Right atrium auricular region (tissue), 2 donors: ENCODE results near the gene CAMK4. TPM values are rescaled to one million over a fixed set of nuclear protein-coding genes. Genes with fewer than 3 reads are reported as not detected.

Source experiments
- DNase-seq: peaks from one replicate; pipeline ENCODE4 v3.0.0-alpha.2; 2019; ENCODE audit warnings: low spot score
- H3K27ac ChIP-seq, 2 donors: fragments of 200-600 bp; sonication (generic); 1 replicate in 1 of 2; 2 replicates in 1 of 2; pipeline ENCODE4 v1.5.1; 2016 to 2019
- H3K27me3 ChIP-seq, 2 donors: fragments of 200-600 bp; sonication (generic); one replicate each; pipeline versions ENCODE4 v1.5.1 to v1.6.0; 2017 to 2019
- H3K36me3 ChIP-seq: fragments of 200-600 bp; sonication (generic); one replicate; pipeline ENCODE4 v1.5.1; 2016
- H3K4me1 ChIP-seq, 2 donors: fragments of 200-600 bp; sonication (generic); one replicate each; pipeline versions ENCODE4 v1.5.1 to v1.6.0; 2017 to 2019
- H3K4me3 ChIP-seq, 2 donors: fragments of 200-600 bp; sonication (generic); 1 replicate in 1 of 2; 2 replicates in 1 of 2; pipeline ENCODE4 v1.5.1; 2017 to 2019; ENCODE audit warnings: mild to moderate bottlenecking in 1 of 2, moderate library complexity in 1 of 2
- H3K9me3 ChIP-seq, 2 donors: fragments of 200-600 bp; sonication (generic); one replicate each; pipeline ENCODE4 v1.5.1; 2019
- total RNA-seq, 2 donors: library from RNA; depleted of rRNA; stranded (reverse); fragments of >200 nt; gene quantifications; one replicate each; pipeline ENCODE4 v1.1.0, GENCODE V29; 2016
- TF ChIP-seq, protein P1 (sequence below), 2 donors: fragments of 200-600 bp; sonication (generic); IDR thresholded peaks; one replicate each; pipeline ENCODE4 v1.5.1; 2019; ENCODE audit warnings: antibody characterized with exemption in 2 of 2

Gene CAMK4
- total RNA-seq, 2 donors from 2014 or later, result 0.11 to 0.67 TPM

- DNase-seq, result no peak
- Histone ChIP-seq H3K4me3 (no peak overlapping the region), H3K27me3 (no peaks in the 10 kb centered on the region), H3K9me3 (no peaks in the 10 kb centered on the region), H3K27ac (no peak overlapping the region), H3K36me3 (no peaks in the 10 kb centered on the region), H3K4me1 (no peaks in the 10 kb centered on the region)
- TF ChIP-seq, protein P1, sequence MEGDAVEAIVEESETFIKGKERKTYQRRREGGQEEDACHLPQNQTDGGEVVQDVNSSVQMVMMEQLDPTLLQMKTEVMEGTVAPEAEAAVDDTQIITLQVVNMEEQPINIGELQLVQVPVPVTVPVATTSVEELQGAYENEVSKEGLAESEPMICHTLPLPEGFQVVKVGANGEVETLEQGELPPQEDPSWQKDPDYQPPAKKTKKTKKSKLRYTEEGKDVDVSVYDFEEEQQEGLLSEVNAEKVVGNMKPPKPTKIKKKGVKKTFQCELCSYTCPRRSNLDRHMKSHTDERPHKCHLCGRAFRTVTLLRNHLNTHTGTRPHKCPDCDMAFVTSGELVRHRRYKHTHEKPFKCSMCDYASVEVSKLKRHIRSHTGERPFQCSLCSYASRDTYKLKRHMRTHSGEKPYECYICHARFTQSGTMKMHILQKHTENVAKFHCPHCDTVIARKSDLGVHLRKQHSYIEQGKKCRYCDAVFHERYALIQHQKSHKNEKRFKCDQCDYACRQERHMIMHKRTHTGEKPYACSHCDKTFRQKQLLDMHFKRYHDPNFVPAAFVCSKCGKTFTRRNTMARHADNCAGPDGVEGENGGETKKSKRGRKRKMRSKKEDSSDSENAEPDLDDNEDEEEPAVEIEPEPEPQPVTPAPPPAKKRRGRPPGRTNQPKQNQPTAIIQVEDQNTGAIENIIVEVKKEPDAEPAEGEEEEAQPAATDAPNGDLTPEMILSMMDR (IDR thresholded peaks at IDR 0.05), result no peak
Observed at GRCh38 chr5:111385970-111386831, 162.0 kb downstream of the CAMK4 start.

GRCh38 chr5:111386832-111387162, 162.6 kb downstream of the CAMK4 start:
- no peaks in the 10 kb centered on the region for H3K4me1 ChIP-seq
- TF ChIP-seq, protein P1 (IDR thresholded peaks at IDR 0.05), result no peak
- no peaks in the 10 kb centered on the region for H3K27me3 ChIP-seq
- DNase-seq, result no peak
- H3K36me3 ChIP-seq, result no peaks in the 10 kb centered on the region
- H3K9me3 ChIP-seq, result no peaks in the 10 kb centered on the region
- H3K27ac ChIP-seq, result no peak overlapping the region
- no peak overlapping the region for H3K4me3 ChIP-seq

DNA sequence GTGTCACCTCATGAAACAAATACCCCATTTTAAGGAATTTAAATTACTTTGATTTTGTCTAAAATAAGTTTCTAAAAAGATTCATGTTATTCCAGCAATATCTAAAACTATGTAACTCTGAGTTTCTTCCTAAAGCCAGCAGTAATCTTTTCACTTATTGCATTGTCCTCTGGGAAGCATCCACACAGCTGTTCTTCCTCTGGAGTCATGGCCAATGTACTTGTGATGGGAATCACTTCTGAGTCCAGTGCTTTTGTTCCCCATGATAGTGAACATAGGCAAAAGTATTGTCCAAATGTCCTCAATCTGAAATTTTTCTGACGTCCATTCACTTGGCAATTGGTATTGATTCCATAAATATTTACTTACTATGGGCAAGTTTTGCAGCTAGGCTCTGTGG, 163.2 kb downstream of the CAMK4 start:
- Histone ChIP-seq H3K9me3 (no peaks in the 10 kb centered on the region), H3K27me3 (no peaks in the 10 kb centered on the region), H3K4me1 (no peaks in the 10 kb centered on the region), H3K27ac (no peak overlapping the region), H3K36me3 (no peaks in the 10 kb centered on the region), H3K4me3 (no peak overlapping the region)
- DNase-seq, result no peak
- TF ChIP-seq, protein P1 (IDR thresholded peaks at IDR 0.05), result no peak

DNA sequence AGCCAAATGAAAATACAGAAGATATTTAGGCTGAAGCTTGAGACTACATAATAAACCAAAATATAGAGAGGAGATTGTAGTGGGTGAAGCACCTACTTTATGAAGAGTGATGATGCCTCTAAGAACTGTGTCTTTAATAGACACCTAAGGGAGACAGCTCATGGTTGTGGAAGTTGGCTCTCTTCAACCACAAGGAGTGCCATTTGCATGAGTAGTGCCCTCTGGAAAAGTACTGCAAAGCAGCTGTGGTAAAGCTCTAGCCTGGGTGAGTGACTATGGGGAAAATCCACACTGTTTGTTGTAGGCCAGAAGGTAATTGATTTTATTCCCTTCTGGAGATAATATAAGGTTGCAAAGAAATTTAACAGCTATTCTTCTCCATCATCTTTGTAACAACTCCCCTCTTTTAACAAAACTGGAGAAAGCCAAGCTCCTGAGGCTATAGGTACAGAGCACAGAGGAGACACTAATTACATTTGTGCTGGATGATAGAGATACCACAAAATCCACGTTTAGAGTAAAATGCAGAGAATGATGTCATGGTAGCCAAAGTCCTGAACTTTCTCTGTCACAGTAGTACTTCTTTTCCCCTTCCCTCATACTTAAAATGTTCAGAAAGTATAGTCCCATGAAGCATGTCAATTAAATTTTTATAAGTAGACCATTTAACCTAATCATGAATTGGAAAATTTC, 165.4 kb downstream of the CAMK4 start:
- Histone ChIP-seq H3K27ac (no peak overlapping the region), H3K27me3 (no peaks in the 10 kb centered on the region), H3K36me3 (no peaks in the 10 kb centered on the region), H3K4me1 (no peaks in the 10 kb centered on the region), H3K9me3 (no peaks in the 10 kb centered on the region), H3K4me3 (no peak overlapping the region)
- TF ChIP-seq, protein P1 (IDR thresholded peaks at IDR 0.05), result no peak
- DNase-seq, result no peak

DNA sequence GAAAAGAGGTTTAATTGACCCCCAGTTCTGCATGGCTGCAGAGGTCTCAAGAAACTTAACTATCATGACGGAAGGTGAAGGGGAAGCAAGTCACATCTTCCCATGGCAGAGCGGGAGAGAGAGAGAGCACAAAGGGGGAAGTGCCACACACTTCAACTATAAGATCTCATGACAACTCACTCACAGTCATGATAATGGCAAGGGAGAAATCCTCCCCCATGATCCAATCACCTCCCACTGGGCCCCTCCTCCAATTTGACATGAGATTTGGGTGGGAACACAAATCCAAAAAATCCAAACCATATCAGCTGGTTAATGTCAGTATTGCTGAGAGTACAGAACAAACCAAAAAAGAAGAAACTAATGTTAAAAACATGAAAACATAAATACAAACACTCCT, 168.0 kb downstream of the CAMK4 start:
- Histone ChIP-seq H3K4me3 (no peak overlapping the region), H3K36me3 (no peaks in the 10 kb centered on the region), H3K9me3 (no peaks in the 10 kb centered on the region), H3K27me3 (no peaks in the 10 kb centered on the region), H3K4me1 (no peaks in the 10 kb centered on the region), H3K27ac (no peak overlapping the region)
- no peak for DNase-seq
- TF ChIP-seq, protein P1 (IDR thresholded peaks at IDR 0.05), result no peak
